ENCODE data around the gene CTSZ. TPM values are rescaled to one million over a fixed set of nuclear protein-coding genes. Genes with fewer than 3 reads are reported as not detected.
A peak's percentile ranks its signal among the peaks of the same experiment; 100 is the strongest.
"Not testable (repeated sequence)": the region's sequence is repeated elsewhere in the genome, so short reads cannot be mapped to it uniquely, and the experiment has no call there.

Gene CTSZ
- total RNA-seq, 2 donors from 2014 or later, result 274 to 303 TPM

DNA sequence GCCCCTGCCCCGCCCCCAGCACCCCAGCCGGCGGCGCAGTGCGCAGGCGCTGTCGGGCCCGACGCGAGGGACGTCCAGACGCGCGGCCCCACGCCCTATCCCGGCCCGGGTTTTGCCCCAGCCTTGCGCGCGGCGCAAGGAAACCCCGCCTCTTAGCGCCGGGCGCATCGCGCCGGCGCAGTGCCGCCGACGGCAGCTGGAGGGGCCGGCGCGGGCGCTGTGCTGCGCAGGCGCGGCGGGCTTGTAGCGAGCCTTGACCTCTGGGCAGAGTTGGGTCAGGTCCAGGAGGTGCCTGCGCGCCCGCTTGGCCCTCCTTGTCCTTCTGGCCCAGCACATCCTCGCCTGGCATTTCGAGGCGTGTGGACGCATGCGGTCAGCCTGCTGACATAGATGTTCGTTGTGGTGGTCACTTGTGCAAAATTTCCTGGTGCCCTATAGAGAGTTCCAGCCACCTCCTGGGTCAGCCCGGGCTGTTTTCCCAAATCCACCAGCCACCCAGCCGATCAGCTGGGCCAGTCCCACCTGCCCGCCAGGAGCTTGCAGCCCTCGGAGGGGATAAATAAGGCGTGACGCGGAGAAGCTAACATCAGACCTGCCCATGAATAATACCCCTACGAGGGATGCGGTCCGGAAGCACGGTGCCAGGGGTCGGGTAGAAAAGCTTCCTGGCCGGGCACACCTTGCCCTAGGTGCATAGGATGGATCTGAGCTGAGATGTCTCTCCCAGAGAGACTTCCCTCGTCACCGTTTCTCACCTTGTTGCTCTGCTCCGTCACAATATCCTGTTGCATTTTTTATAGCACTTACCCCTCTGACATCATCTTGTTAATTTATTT, 36.0 kb upstream of the CTSZ start:
- intact Hi-C loops (cut with DNase I), result loop anchor here (5.0 kb wide), 1 partner anchor 156 kb away; no protein-coding TSS in a partner anchor
- TF ChIP-seq, protein P1, sequence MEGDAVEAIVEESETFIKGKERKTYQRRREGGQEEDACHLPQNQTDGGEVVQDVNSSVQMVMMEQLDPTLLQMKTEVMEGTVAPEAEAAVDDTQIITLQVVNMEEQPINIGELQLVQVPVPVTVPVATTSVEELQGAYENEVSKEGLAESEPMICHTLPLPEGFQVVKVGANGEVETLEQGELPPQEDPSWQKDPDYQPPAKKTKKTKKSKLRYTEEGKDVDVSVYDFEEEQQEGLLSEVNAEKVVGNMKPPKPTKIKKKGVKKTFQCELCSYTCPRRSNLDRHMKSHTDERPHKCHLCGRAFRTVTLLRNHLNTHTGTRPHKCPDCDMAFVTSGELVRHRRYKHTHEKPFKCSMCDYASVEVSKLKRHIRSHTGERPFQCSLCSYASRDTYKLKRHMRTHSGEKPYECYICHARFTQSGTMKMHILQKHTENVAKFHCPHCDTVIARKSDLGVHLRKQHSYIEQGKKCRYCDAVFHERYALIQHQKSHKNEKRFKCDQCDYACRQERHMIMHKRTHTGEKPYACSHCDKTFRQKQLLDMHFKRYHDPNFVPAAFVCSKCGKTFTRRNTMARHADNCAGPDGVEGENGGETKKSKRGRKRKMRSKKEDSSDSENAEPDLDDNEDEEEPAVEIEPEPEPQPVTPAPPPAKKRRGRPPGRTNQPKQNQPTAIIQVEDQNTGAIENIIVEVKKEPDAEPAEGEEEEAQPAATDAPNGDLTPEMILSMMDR (IDR thresholded peaks at IDR 0.05), result no peak
- H3K27me3 ChIP-seq, result no peaks in the 10 kb centered on the region
- H3K9ac ChIP-seq (ENCODE audit: low read depth in 2 of 2, low read length in 2 of 2), result peak overlapping the region; percentile 70 to 98
- H3K9me3 ChIP-seq, result no peaks in the 10 kb centered on the region
- peaks cover 25% of the 10 kb centered on the region for H3K4me1 ChIP-seq
- H3K4me3 ChIP-seq, result peak overlapping the region; percentile 93
- DNase-seq, result peak; percentile 94
- peaks cover under 1% of the 10 kb centered on the region for H3K36me3 ChIP-seq
- H3K27ac ChIP-seq, result peak overlapping the region; percentile 86

DNA sequence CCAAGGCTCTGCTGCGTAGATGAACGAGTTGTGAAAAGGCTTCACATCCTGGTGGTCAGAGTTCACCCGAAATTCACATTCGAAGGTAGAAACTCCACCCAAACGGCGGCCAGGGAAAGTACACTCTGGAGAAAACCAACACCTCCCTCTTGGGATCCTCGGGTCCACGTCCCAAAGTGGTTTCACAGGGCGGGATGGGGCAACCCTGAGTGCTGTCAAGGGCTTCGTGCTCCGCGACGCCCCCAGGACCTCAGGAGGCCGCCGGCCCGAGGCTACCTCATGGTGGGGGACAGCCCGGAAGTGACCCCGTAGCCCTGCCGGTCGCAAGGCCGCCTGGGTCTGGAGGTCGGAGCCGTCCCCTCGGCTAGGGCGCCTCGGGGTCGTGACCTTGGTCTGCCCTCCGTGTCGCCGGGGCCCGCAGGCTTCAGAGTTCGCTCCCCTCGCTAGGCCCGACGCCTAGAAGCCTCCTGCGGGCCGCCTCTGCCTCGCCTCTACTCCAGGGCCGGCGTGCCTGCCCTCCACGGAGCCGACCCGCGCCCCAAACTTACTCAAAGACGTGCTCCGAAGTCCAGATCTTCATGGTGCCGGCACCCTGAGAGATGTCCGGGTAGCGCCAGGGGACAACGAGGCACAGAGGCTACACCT, 35.2 kb upstream of the CTSZ start, which contains the start of gene PRELID3B:
PRELID3B (minus strand) TSS at position 636 of the 645 bp plus-strand sequence; CDS start at position 580, 56 bp downstream.
- intact Hi-C loops (cut with DNase I), result loop anchor here (5.0 kb wide), 1 partner anchor 155 kb away; no protein-coding TSS in a partner anchor
- Histone ChIP-seq H3K4me3 (peak within 1 kb of the TSS; percentile 93), H3K27ac (peak within 1 kb of the TSS; percentile 86), H3K9ac (ENCODE audit: low read depth in 2 of 2, low read length in 2 of 2) (peak within 1 kb of the TSS; percentile 70 to 98), H3K27me3 (no peaks in the 10 kb centered on the region), H3K4me1 (peaks cover 22% of the 10 kb centered on the region), H3K9me3 (no peaks in the 10 kb centered on the region), H3K36me3 (peaks cover 8% of the 10 kb centered on the region)
- DNase-seq, result peak; percentile 73
- TF ChIP-seq, protein P1 (IDR thresholded peaks at IDR 0.05), result no peak

DNA sequence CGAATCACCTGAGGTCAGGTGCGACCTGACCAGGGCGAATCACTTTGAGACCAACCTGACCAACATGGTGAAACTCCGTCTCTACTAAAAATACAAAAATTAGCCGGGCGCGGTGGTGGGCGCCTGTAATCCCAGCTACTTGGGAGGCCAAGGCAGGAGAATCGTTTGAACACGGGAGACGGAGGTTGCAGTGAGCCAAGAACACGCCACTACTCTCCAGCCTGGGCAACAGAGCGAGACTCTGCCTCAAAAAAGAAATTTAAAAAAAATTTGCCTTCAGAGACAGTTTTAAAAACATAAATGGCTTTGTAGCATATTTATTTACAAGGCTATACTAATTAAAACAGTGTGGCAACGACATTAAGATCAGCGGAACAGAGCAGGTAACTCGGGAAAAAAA, 34.4 kb upstream of the CTSZ start:
- intact Hi-C loops (cut with DNase I), result loop anchor here (5.0 kb wide), 1 partner anchor 154 kb away; no protein-coding TSS in a partner anchor
- H3K36me3 ChIP-seq, result peaks cover 13% of the 10 kb centered on the region
- H3K4me3 ChIP-seq, result peak overlapping the region; percentile 93
- H3K9me3 ChIP-seq, DNase-seq, H3K27me3 ChIP-seq: not testable (repeated sequence)
- H3K4me1 ChIP-seq, result peaks cover 22% of the 10 kb centered on the region
- peak overlapping the region; percentile 86 for H3K27ac ChIP-seq
- H3K9ac ChIP-seq (ENCODE audit: low read depth in 2 of 2, low read length in 2 of 2), result peak overlapping the region; percentile 60 to 98

DNA sequence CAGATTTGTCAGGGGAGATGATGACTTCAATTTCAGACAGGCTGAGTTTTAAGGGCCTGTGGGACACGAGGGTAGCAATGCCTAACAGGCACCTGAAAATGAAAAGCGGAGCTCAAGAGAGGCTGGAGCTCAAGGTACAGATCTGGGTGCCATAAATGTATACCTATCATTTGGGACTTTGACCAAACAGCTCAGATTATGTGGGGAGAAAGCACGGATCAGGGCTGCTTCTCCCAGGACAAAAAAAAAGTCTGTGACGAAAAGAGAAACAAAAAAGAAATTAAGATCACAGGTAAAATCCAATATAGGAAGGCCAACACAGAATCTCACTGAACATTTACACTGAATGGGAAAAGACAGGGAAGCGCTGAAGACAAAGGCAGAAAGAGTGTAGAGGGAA, 33.6 kb upstream of the CTSZ start:
- Histone ChIP-seq H3K4me3 (peak overlapping the region; percentile 93), H3K9ac (ENCODE audit: low read depth in 2 of 2, low read length in 2 of 2) (peak overlapping the region in 1 of 2 donors; percentile 31), H3K27ac (peak overlapping the region; percentile 86), H3K27me3 (no peaks in the 10 kb centered on the region), H3K4me1 (peaks cover 22% of the 10 kb centered on the region), H3K9me3 (no peaks in the 10 kb centered on the region), H3K36me3 (peaks cover 13% of the 10 kb centered on the region)
- intact Hi-C loops (cut with DNase I), result loop anchor here (5.0 kb wide), 1 partner anchor 153 kb away; no protein-coding TSS in a partner anchor
- TF ChIP-seq, protein P1 (IDR thresholded peaks at IDR 0.05), result no peak
- peak; percentile 49 for DNase-seq

DNA sequence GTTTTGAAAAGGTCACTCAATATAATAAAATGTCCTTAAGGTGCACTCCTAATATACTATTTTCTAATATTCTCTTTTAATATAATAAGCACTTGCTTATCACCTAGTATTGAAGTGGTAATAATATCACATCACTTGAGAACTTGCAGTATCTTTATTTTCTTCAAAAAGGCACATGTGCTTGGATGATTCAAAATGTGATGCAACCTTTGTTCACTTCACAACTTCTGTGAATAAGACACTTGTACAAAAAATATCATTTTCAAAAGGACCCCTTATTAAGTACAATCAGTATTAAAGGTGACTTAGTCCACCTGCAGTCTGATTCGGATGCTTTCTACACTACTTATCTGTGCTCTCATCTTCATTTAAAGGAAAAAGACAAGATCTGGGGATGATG, 32.2 kb upstream of the CTSZ start:
- intact Hi-C loops (cut with DNase I), result no loop called here
- H3K4me3 ChIP-seq, result no peak overlapping the region
- peaks cover 13% of the 10 kb centered on the region for H3K36me3 ChIP-seq
- H3K4me1 ChIP-seq, result peaks cover 22% of the 10 kb centered on the region
- H3K9ac ChIP-seq (ENCODE audit: low read depth in 2 of 2, low read length in 2 of 2), result no peak overlapping the region
- DNase-seq, result no peak
- H3K27me3 ChIP-seq, result no peaks in the 10 kb centered on the region
- H3K27ac ChIP-seq, result no peak overlapping the region
- TF ChIP-seq, protein P1 (IDR thresholded peaks at IDR 0.05), result no peak
- no peaks in the 10 kb centered on the region for H3K9me3 ChIP-seq
